IMR-90 (cell line): ENCODE results near the gene NEK9. TPM values are rescaled to one million over a fixed set of nuclear protein-coding genes. Genes with fewer than 3 reads are reported as not detected.

Experiments
- ATAC-seq: fragments of 200-7000 bp; cut with Tn5 transposase; 2 replicates; pipeline ENCODE4 v1.9.1; 2020; ENCODE audit warnings: low read depth, mild to moderate bottlenecking, moderate library complexity
- BruUV-seq: library from RNA; stranded (reverse); fragments of 400-500 nt; replicated peaks from 2 replicates; lab custom pipeline; 2021; lab: Mats Ljungman, UMichigan
- CTCF ChIA-PET: fragments of 300-600 bp; formaldehyde crosslinking; extraction: SDS; loops from one replicate; lab custom pipeline; 2021; ENCODE audit warnings: antibody characterized with exemption; lab: Yijun Ruan, JAX
- POLR2A ChIA-PET: fragments of 300-600 bp; sonication (Branson Sonifier 250); formaldehyde crosslinking; loops from one replicate; lab custom pipeline; 2022; ENCODE audit warnings: antibody characterized with exemption; ENCODE audit not compliant: unreplicated experiment; lab: Charles Lee
- DNase-seq: peaks from one replicate; pipeline ENCODE4 v3.0.0; 2013
- H2AFZ ChIP-seq: replicated peaks from 2 replicates; pipeline ENCODE3; 2013; ENCODE audit warnings: low read length, mild to moderate bottlenecking; ENCODE audit not compliant: poor library complexity
- H2AK5ac ChIP-seq: 2 replicates; pipeline ENCODE4 v1.6.1; 2013; ENCODE audit warnings: low read depth, low read length, inconsistent platforms
- H2AK9ac ChIP-seq: replicated peaks from 2 replicates; pipeline ENCODE3; 2013; ENCODE audit warnings: mild to moderate bottlenecking, low read depth, low read length, moderate library complexity; ENCODE audit not compliant: poor library complexity
- H2BK120ac ChIP-seq: 2 replicates; pipeline ENCODE4 v1.6.1; 2013; ENCODE audit warnings: low read depth, low read length, inconsistent platforms
- H2BK15ac ChIP-seq: 3 replicates; pipeline ENCODE4 v1.6.1; 2013; ENCODE audit warnings: low read depth, low read length, inconsistent platforms
- H2BK20ac ChIP-seq: 2 replicates; pipeline ENCODE4 v1.6.1; 2013; ENCODE audit warnings: low read depth, mild to moderate bottlenecking, inconsistent platforms, low read length, moderate library complexity
- H2BK5ac ChIP-seq: 2 replicates; pipeline ENCODE4 v1.6.1; 2013; ENCODE audit warnings: mild to moderate bottlenecking, low read depth, low read length, inconsistent platforms; ENCODE audit not compliant: poor library complexity, severe bottlenecking
- H3K14ac ChIP-seq: replicated peaks from 2 replicates; pipeline ENCODE4 v1.6.1; 2013; ENCODE audit warnings: low read depth, low read length, inconsistent platforms
- H3K18ac ChIP-seq: 2 replicates; pipeline ENCODE4 v1.6.1; 2013; ENCODE audit warnings: low read depth, low read length, control low read depth
- H3K23ac ChIP-seq: 2 replicates; pipeline ENCODE4 v1.6.1; 2013; ENCODE audit warnings: low read depth, low read length, inconsistent platforms
- H3K27ac ChIP-seq: 2 replicates; pipeline ENCODE4 v1.5.1; 2013; ENCODE audit warnings: mild to moderate bottlenecking, control low read depth, low read length; ENCODE audit not compliant: insufficient read depth
- H3K27me3 ChIP-seq: 2 replicates; pipeline ENCODE4 v1.6.1; 2013; ENCODE audit warnings: low read length; ENCODE audit not compliant: control insufficient read depth, insufficient read depth
- H3K36me3 ChIP-seq: 2 replicates; pipeline ENCODE4 v1.6.1; 2013; ENCODE audit warnings: low read length, mixed read lengths; ENCODE audit not compliant: control insufficient read depth, insufficient read depth
- H3K4ac ChIP-seq: 2 replicates; pipeline ENCODE4 v1.6.1; 2013; ENCODE audit warnings: low read depth, low read length, inconsistent platforms
- H3K4me1 ChIP-seq: 2 replicates; pipeline ENCODE4 v1.6.1; 2013; ENCODE audit warnings: low read length, mixed read lengths; ENCODE audit not compliant: control insufficient read depth, insufficient read depth
- H3K4me2 ChIP-seq: 2 replicates; pipeline ENCODE4 v1.6.1; 2013; ENCODE audit warnings: low read depth, mild to moderate bottlenecking, control low read depth, low read length, moderate library complexity
- H3K4me3 ChIP-seq: 2 replicates; pipeline ENCODE4 v1.5.1; 2013; ENCODE audit warnings: low read depth, mild to moderate bottlenecking, control low read depth, low read length, moderate library complexity; ENCODE audit not compliant: insufficient read depth
- H3K56ac ChIP-seq: 2 replicates; pipeline ENCODE4 v1.6.1; 2013; ENCODE audit warnings: low read length, inconsistent platforms; ENCODE audit not compliant: insufficient read depth; ENCODE audit errors: extremely low read depth
- H3K79me1 ChIP-seq, 2 experiments: 2 replicates each; pipeline ENCODE4 v1.6.1; 2013; ENCODE audit warnings: low read length in 2 of 2, inconsistent platforms in 1 of 2, low read depth in 1 of 2
- H3K9ac ChIP-seq: 2 replicates; pipeline ENCODE4 v1.6.1; 2013; ENCODE audit warnings: low read depth, low read length, control low read depth
- H3K9me1 ChIP-seq: 2 replicates; pipeline ENCODE4 v1.6.1; 2013; ENCODE audit warnings: low read length, inconsistent platforms; ENCODE audit not compliant: insufficient read depth
- H3K9me3 ChIP-seq: 2 replicates; pipeline ENCODE4 v1.6.1; 2013; ENCODE audit warnings: low read length; ENCODE audit not compliant: control insufficient read depth, insufficient read depth
- H4K20me1 ChIP-seq: 2 replicates; pipeline ENCODE4 v1.6.1; 2013; ENCODE audit warnings: low read length, inconsistent platforms; ENCODE audit not compliant: insufficient read depth
- H4K5ac ChIP-seq: 2 replicates; pipeline ENCODE4 v1.6.1; 2013; ENCODE audit warnings: mild to moderate bottlenecking, low read depth, low read length, control low read depth
- H4K8ac ChIP-seq, 2 experiments: 2 replicates each; pipeline ENCODE4 v1.6.1; 2013; ENCODE audit warnings: low read depth in 2 of 2, low read length in 2 of 2, control low read depth in 1 of 2, inconsistent platforms in 1 of 2
- H4K91ac ChIP-seq: 2 replicates; pipeline ENCODE4 v1.6.1; 2013; ENCODE audit warnings: low read depth, low read length, inconsistent platforms; ENCODE audit not compliant: insufficient read depth
- CEBPB ChIP-seq: IDR thresholded peaks from 2 replicates; pipeline ENCODE4 v1.6.1; 2012; ENCODE audit warnings: low read depth, low read length, improper control_type of control experiment
- POLR2A ChIP-seq: IDR thresholded peaks from 2 replicates; pipeline ENCODE4 v1.6.1; 2012; ENCODE audit warnings: mild to moderate bottlenecking, low read depth, low read length
- WGBS, 2 experiments: methylation state at CpG; one replicate each; pipeline versions ENCODE4 v1.1.5 to v1.1.7; 2013; ENCODE audit warnings: missing lambda C conversion rate in 2 of 2; ENCODE audit not compliant: insufficient read length in 1 of 2; ENCODE audit errors: extremely low coverage in 2 of 2; 5-methylcytosine and 5-hydroxymethylcytosine counted together
- dilution Hi-C: fragments of 300-500 bp; cut with HindIII; formaldehyde crosslinking; loops from one replicate; pipeline ENCODE4 v1.14.3; 2018; ENCODE audit warnings: low sequenced_read_pairs; ENCODE audit not compliant: unreplicated experiment
- in situ Hi-C: fragments of 300-500 bp; cut with MboI; formaldehyde crosslinking; loops from 3 replicates; pipeline ENCODE4 v1.14.3; 2019; ENCODE audit warnings: low sequenced_read_pairs, inconsistent platforms, mixed read lengths
- intact Hi-C: fragments of 100-400 bp; cut with micrococcal nuclease; formaldehyde crosslinking; loops from 2 replicates; pipeline ENCODE4 v1.10.0; 2022
- polyA plus RNA-seq, 3 experiments: library from polyadenylated mRNA; depleted of rRNA; stranded (reverse); fragments of >200 nt; gene quantifications; 2 replicates each; pipeline ENCODE4 v1.2.3, GENCODE V29; 2012; ENCODE audit warnings: low replicate concordance in 1 of 3
- total RNA-seq: library from RNA; depleted of rRNA; stranded (reverse); fragments of >200 nt; gene quantifications from 2 replicates; pipeline ENCODE4 v1.2.3, GENCODE V29; 2012

Gene NEK9
- total and polyA plus RNA-seq, 2 of the 4 experiments (the other 2 are of a cell fraction): 22.9 to 23.2 TPM

GRCh38 chr14:75051556-75051899, 75.3 kb downstream of the NEK9 start:
- DNase-seq: no peak
- peaks cover 8 to 27% of the 10 kb centered on the region in 2 experiments; a peak in 3 of 4 replicates for H3K79me1 ChIP-seq
- in situ Hi-C loops (no loop called here), dilution Hi-C loops (no loop called here), intact Hi-C loops (no loop called here)
- ChIA-PET CTCF (interaction anchor here (0.5 kb wide), 1 partner anchor 17 kb away, joined by 4 read pairs; no protein-coding TSS in a partner anchor), POLR2A (interaction anchor here (0.6 kb wide), 1 partner anchor 14 kb away, joined by 3 read pairs; no protein-coding TSS in a partner anchor)
- ATAC-seq: no peak
- H3K4me2 ChIP-seq: peak overlapping the region; percentile 63
- peak overlapping the region; percentile 40 to 95; a peak in 3 of 4 replicates for H4K8ac ChIP-seq
- no peak overlapping the region for H2BK20ac ChIP-seq
- 0 out of 2 replicates have a peak overlapping the region, but pooled peaks have one; percentile 56 for H3K4ac ChIP-seq
- BruUV-seq: no TSS peak
- H3K9me3 ChIP-seq: no peaks in the 10 kb centered on the region
- no peaks in the 10 kb centered on the region for H4K20me1 ChIP-seq
- H3K27me3 ChIP-seq: no peaks in the 10 kb centered on the region
- peak overlapping the region; percentile 90 for H2AFZ ChIP-seq
- H3K27ac ChIP-seq: no peak overlapping the region
- H2AK9ac ChIP-seq: no peak overlapping the region
- H3K18ac ChIP-seq: no peak overlapping the region
- peak overlapping the region; percentile 92 for H4K5ac ChIP-seq
- H4K91ac ChIP-seq: no peak overlapping the region
- no peak overlapping the region for H2BK15ac ChIP-seq
- peak overlapping the region; percentile 84; the same call in 1 of the 2 replicates for H3K9ac ChIP-seq
- no peak overlapping the region for H2BK5ac ChIP-seq
- H3K9me1 ChIP-seq: peaks cover 2% of the 10 kb centered on the region
- H3K4me3 ChIP-seq: peak overlapping the region; percentile 68
- no peak overlapping the region for H2BK120ac ChIP-seq
- H3K4me1 ChIP-seq: peaks cover 6% of the 10 kb centered on the region; the same call in 1 of the 2 replicates
- peak; percentile 26; the same call in 1 of the 2 replicates for TF ChIP-seq CEBPB
- TF ChIP-seq POLR2A: no peak
- H3K14ac ChIP-seq: no peak overlapping the region
- no peaks in the 10 kb centered on the region for H3K36me3 ChIP-seq
- no peak overlapping the region for H3K23ac ChIP-seq
- no CpG with 5 or more reads among the region's 5 CpGs for WGBS, 2 experiments
- H2AK5ac ChIP-seq: no peak overlapping the region
- H3K56ac ChIP-seq: no peak overlapping the region
